Cerebellar nuclear complex (tissue), 1 donor: ENCODE results near the gene PNPT1.
"Not testable (repeated sequence)": the region's sequence is repeated elsewhere in the genome, so short reads cannot be mapped to it uniquely, and the experiment has no call there.

ENCODE experiments used
- DNase-seq, 2 experiments: peaks; one replicate each; lab custom pipeline; 2025; lab: John Stamatoyannopoulos, UW

The PNPT1 gene

DNA sequence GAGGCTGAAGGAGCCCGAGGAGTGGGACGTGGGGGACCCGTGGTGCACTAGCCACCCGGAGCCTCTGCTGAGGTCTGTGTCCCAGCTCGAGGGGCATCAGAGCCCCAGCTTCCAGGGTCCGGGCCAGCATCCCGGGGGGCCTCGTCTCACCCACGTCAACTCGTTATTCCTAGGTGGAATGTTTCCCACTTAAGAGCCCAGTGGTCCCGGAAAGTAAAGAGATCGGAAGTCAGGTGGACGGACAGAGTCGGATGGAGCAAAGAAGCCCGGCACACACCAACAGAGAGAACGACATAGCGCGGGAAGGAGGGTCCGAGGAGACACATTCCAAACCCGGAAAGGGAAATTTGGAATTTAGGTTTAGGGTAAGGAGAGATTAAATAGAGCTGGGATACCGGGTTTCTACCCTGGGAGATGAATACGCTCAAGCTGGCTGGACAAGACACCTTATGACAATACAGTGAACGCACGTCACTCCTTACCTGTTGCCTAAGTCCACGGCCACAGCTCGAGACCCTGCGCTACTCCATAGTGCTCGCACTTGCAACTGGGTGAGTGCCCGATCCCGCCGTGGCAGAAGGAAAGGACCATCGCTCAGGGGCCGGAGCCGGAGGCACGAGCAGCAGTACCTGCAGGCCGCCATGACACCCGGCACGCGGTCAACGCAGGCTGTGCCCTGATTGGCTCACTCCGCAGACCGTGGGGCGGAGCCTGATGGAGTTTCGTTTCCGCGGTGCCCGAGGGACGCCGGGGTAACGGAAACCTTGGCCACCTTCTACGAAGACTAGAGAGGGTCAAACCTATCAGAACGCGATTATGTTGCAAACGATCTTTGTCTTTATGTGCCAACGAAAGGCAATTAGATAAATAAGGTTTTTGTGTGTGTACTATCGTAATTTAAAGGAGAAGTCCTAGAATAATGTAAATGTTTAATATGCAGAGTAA, at the start of gene PNPT1:
PNPT1 (minus strand) TSS at position 664 of the 945 bp plus-strand sequence; CDS start at position 643, 21 bp downstream.
- peak in 1 of 2 experiments; percentile 87 for DNase-seq

- DNase-seq: no peak
These were observed 49.4 kb upstream of the PNPT1 start for GRCh38 chr2:55742996-55743395.

DNA sequence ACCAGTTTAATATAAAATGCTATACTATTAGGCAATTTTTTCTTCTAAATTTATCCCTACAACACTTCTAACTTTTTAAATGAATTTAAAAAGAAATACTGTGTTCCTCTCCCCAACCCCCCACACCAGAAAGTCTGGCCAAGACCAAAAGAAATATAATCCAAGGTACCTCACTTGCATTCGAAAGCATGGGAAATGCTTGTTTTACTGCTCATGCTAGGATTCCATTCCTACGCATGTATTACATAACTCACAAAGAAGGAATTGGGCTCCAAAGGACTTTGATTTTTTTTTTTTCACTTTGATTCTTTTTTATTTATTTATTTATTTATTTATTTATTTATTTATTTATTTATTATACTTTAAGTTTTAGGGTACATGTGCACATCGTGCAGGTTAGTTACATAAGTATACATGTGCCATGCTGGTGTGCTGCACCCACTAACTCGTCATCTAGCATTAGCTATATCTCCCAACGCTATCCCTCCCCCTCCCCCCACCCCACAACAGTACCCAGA, 42.4 kb upstream of the PNPT1 start:
- not testable (repeated sequence) for DNase-seq

- DNase-seq: no peak
These were observed 41.1 kb upstream of the PNPT1 start for GRCh38 chr2:55734726-55735125.

DNA sequence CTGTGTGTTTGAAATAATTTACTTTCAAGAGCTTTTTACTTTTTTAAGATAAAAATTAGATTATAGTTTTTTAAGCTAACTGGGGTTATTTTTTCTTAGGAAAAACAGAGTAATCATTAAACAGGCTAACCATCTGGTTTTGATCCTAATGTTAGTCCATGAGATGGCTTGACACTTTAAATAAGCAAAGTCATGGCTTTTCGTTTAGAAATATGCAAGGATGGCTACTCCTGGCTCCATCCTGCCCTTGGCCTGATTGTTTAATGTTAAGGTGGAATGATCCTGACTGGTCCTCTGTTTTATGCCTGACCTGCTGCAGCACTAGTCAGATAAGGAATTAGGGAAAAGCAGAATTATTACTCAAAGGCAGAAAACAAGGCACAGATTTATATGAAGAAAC, 39.7 kb upstream of the PNPT1 start:
- DNase-seq: no peak

GRCh38 chr2:55732854-55733253, 39.2 kb upstream of the PNPT1 start:
- DNase-seq: no peak

- no peak for DNase-seq
These were observed 35.6 kb upstream of the PNPT1 start for GRCh38 chr2:55729136-55729685.

GRCh38 chr2:55721596-55722215, 28.1 kb upstream of the PNPT1 start:
- DNase-seq: no peak

DNA sequence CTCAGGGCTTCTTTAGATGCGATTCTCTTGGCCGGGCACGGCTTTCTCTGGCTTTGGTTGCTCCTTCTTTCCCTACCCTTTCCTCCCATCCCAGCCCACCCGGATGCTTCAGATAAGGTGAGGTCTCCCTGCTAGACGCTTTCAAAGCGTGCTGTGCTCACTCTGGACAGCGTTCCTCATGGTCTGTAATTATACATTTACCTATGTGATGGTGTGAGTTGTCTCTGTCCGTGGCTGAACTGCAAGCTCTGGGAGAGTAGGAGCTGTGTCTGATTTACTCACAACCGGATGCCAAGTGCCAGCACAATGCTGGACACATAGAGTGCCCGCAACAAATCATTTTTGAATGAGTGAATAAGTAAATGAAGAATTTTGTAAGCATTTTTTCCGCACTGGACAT, 26.8 kb upstream of the PNPT1 start:
- DNase-seq: no peak

DNA sequence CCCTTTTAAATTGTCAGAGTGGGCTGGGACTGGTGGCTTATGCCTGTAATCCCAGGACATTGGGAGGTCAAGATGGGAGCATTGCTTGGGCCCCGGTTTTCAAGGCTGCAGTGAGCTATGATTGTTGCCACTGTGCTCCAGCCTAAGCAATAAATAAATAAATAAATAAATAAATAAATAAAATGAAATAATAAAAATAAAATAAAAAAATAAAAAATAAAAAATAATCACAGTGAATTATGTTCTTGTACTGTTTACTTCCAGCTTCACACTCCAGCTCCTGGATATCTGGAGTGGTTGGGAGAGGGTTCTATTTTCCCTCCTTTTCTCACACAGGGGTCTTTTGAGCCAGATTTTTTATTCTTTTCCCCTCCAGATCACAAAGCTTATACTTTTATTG, 26.2 kb upstream of the PNPT1 start:
- no peak for DNase-seq

GRCh38 chr2:55718165-55719008, 24.7 kb upstream of the PNPT1 start:
- DNase-seq: no peak

DNA sequence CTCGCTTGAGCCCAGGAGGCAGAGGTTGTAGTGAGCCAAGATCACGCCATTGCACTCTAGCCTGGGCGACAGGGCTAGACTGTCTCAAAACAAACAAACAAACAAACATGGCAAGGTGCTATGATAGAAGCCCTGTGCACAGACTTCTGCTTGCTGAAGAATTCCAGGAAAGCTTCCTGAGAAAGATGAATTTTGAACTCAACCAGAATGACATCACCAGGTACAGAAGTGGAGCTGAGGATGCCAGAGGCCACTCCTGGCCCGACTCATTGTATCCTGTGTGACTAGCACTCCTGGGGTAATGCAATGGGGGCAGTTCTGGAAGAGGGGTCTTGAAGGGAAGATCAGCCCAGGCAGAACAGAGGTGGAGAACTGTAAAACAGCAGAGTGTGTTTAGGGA, 22.0 kb upstream of the PNPT1 start:
- DNase-seq: no peak

- not testable (repeated sequence) for DNase-seq
These were observed 21.5 kb upstream of the PNPT1 start for GRCh38 chr2:55715178-55715577.

DNA sequence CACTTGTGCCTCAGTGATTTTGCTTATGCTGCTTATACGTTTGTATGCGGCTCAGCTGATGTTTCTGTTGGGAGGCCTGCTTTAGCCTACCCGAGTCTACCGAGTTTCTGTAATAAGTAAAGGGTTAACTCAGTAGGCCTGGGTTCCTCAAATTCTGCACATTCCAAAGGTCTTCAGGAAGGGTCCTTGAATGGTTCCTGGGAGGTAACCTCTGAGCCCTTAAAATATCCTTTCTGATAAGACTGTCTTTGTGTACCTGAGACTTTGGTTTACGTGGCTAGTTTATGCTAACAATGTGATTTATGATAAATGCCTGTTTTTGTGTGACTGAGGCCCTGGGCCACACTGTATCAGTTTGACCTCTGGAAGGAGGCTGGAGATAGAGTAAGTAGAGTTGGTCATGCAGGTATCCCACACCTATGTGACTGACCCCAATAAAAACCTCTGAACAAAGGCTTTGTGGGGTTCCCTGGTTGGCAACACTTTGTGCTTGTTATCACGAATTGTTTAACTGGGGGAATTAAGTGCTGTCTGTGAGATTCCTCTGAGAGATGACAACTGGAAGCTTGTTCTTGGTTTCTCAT, 18.9 kb upstream of the PNPT1 start:
- no peak for DNase-seq

- no peak for DNase-seq
These were observed 16.4 kb upstream of the PNPT1 start for GRCh38 chr2:55710025-55710424.

DNA sequence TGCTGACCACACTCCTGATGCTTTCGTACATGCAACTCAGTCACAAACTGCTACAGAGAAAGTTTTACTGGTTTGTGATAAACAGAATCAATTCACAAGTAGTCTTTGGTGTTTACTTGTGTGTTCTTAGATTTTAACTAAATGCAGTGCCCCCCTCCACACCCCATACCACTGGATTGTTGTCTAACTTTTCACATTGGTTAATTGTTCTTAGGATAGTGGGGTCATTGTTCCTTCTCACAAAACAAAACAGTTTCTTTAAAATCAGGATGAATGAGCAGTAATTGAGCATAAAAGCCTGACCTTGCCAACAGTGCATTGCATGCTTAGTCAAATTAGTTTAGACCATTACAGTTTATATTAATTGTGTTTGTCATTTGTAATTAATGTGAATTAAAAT, 14.1 kb upstream of the PNPT1 start:
- no peak for DNase-seq

DNA sequence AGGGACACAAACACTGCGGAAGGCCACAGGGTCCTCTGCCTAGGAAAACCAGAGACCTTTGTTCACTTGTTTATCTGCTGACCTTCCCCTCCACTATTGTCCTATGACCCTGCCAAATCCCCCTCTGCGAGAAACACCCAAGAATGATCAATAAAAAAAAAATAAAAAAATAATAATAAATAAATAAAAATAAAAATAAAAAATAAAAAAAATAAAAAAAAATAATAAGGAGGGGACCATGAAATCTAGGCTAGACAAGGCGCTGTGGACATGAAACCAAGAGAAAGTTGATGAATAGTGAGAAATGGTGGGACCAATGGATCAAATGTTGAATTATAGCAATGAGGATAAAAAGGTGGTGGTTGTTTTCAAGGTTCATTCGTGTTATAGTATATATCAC, 12.6 kb upstream of the PNPT1 start:
- DNase-seq: not testable (repeated sequence)

DNA sequence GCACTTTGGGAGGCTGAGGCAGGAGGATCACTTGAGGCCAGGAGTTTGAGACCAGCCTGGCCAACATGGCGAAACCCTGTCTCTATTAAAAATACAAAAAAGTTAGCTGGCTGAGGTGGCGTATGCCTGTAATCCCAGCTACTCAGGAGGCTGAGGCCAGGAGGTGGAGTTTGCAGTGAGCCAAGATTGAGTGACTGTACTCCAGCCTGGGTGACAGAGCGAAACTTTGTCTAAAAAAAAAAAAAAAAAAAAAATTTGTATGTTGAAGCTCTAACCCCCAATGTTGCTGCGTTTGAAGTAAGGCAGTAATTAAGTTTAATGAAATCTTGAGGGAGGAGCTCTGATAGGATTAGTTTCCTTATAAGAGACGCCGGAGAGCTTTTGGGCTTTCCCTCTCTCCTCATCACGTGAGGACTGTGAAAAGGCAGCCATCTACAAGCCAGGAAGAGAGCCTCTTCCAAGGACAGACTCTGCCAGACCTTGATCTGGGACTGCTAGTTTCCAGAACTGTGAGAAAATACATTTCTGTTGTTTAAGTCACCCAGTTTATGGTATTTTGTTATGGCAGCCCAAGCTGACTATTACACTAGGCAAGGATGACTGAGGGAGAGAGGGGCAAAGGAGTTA, 11.5 kb upstream of the PNPT1 start:
- no peak for DNase-seq

- DNase-seq: no peak
These were observed 9.7 kb upstream of the PNPT1 start for GRCh38 chr2:55703350-55703749.

- DNase-seq: not testable (repeated sequence)
These were observed 904 bp downstream of the PNPT1 start for GRCh38 chr2:55692740-55693139.

GRCh38 chr2:55672630-55673029, 21.0 kb downstream of the PNPT1 start:
- DNase-seq: no peak
